Endothelial cell of umbilical vein (primary cell): ENCODE data around the gene SCN9A. TPM values are rescaled to one million over a fixed set of nuclear protein-coding genes. Genes with fewer than 3 reads are reported as not detected.
A peak's percentile ranks its signal among the peaks of the same experiment; 100 is the strongest.

Experiments
- BruUV-seq: library from RNA; stranded (reverse); fragments of 400-500 nt; replicated peaks from 2 replicates; lab custom pipeline; 2021; lab: Mats Ljungman, UMichigan
- CTCF ChIA-PET: fragments of 300-600, 350-600 bp; sonication (Branson Sonifier 250); formaldehyde crosslinking; loops from one replicate; lab custom pipeline; 2021; ENCODE audit warnings: antibody characterized with exemption, inconsistent platforms; lab: Charles Lee
- POLR2A ChIA-PET: fragments of 300-600, 350-600 bp; sonication (Branson Sonifier 250); formaldehyde crosslinking; loops from one replicate; lab custom pipeline; 2021; ENCODE audit warnings: antibody characterized with exemption, inconsistent platforms; lab: Charles Lee
- DNase-seq: peaks from one replicate; pipeline ENCODE4 v3.0.0-alpha.2; 2011; ENCODE audit warnings: low read depth, low spot score
- FAIRE-seq: peaks from 2 replicates; lab custom pipeline; 2011; peaks lifted over from hg19 to GRCh38; lab: Jason Lieb, UNC
- H2AFZ ChIP-seq: 2 replicates; pipeline ENCODE4 v1.6.0; 2012; ENCODE audit warnings: low read depth, low read length, control low read depth, inconsistent platforms
- H3K27ac ChIP-seq: 2 replicates; pipeline ENCODE4 v1.5.1; 2011; ENCODE audit warnings: low read depth, mild to moderate bottlenecking, control low read depth, low read length, moderate library complexity; ENCODE audit not compliant: insufficient read depth
- H3K27me3 ChIP-seq, 2 experiments: 2 replicates each; pipeline versions ENCODE4 v1.6.0 to v1.6.1; 2011; ENCODE audit warnings: low read length in 2 of 2, mixed read lengths in 1 of 2; ENCODE audit not compliant: control insufficient read depth in 2 of 2, insufficient read depth in 2 of 2
- H3K36me3 ChIP-seq, 2 experiments: 2 replicates in 1 of 2; 3 replicates in 1 of 2; pipeline ENCODE4 v1.5.1; 2011; ENCODE audit warnings: low read length in 2 of 2, mild to moderate bottlenecking in 1 of 2, moderate library complexity in 1 of 2; ENCODE audit not compliant: control insufficient read depth in 2 of 2, insufficient read depth in 2 of 2; ENCODE audit errors: extremely low read depth in 1 of 2
- H3K4me1 ChIP-seq: 3 replicates; pipeline ENCODE4 v1.5.1; 2011; ENCODE audit warnings: mild to moderate bottlenecking, low read length; ENCODE audit not compliant: control insufficient read depth, insufficient read depth; ENCODE audit errors: extremely low read depth
- H3K4me2 ChIP-seq: 2 replicates; pipeline ENCODE4 v1.6.1; 2011; ENCODE audit warnings: low read length, control low read depth, mixed read lengths; ENCODE audit not compliant: insufficient read depth
- H3K4me3 ChIP-seq, 3 experiments: fragments of 200-600 bp in 1 of 3; sonication (generic), shearing (Covaris generic) in 1 of 3; replicated peaks in 1 of 3; 2 replicates each; pipeline ENCODE4 v1.5.1; 2011 to 2016; ENCODE audit warnings: control low read depth in 3 of 3, low read length in 3 of 3, mild to moderate bottlenecking in 2 of 3, inconsistent platforms in 1 of 3, low read depth in 1 of 3, moderate library complexity in 1 of 3; ENCODE audit not compliant: insufficient read depth in 1 of 3
- H3K79me2 ChIP-seq: 2 replicates; pipeline ENCODE4 v1.6.0; 2012; ENCODE audit warnings: low read length, inconsistent platforms; ENCODE audit not compliant: control insufficient read depth, insufficient read depth
- H3K9ac ChIP-seq: replicated peaks from 2 replicates; pipeline ENCODE3; 2011; ENCODE audit warnings: low read length, control low read depth; ENCODE audit not compliant: insufficient read depth; ENCODE audit errors: extremely low read depth
- H3K9me1 ChIP-seq: replicated peaks from 3 replicates; pipeline ENCODE4 v1.6.0; 2011; ENCODE audit warnings: mild to moderate bottlenecking, low read length; ENCODE audit not compliant: control insufficient read depth, insufficient read depth; ENCODE audit errors: extremely low read depth
- H3K9me3 ChIP-seq: replicated peaks from 2 replicates; pipeline ENCODE4 v1.5.1; 2012; ENCODE audit warnings: low read length, inconsistent platforms; ENCODE audit not compliant: control insufficient read depth, insufficient read depth
- H4K20me1 ChIP-seq: replicated peaks from 2 replicates; pipeline ENCODE3; 2011; ENCODE audit warnings: mild to moderate bottlenecking, low read length; ENCODE audit not compliant: control insufficient read depth, insufficient read depth; ENCODE audit errors: extremely low read depth
- EZH2 ChIP-seq: IDR thresholded peaks from 2 replicates; pipeline ENCODE4 v1.6.1; 2012; ENCODE audit warnings: borderline replicate concordance, low read depth, mild to moderate bottlenecking, moderate library complexity, low read length, inconsistent platforms; ENCODE audit not compliant: severe bottlenecking
- FOS ChIP-seq: IDR thresholded peaks from 2 replicates; pipeline ENCODE4 v1.6.1; 2011; ENCODE audit warnings: mild to moderate bottlenecking, low read length, moderate library complexity, borderline replicate concordance; ENCODE audit not compliant: insufficient read depth
- GATA2 ChIP-seq: IDR thresholded peaks from 2 replicates; pipeline ENCODE4 v1.7.0; 2011; ENCODE audit warnings: low read depth, mild to moderate bottlenecking, moderate library complexity, mixed read lengths, low read length; ENCODE audit not compliant: insufficient read length, insufficient read depth
- JUN ChIP-seq: IDR thresholded peaks from 2 replicates; pipeline ENCODE4 v1.6.1; 2011; ENCODE audit warnings: borderline replicate concordance, low read depth; ENCODE audit not compliant: insufficient read length, insufficient read depth
- MYC ChIP-seq: IDR thresholded peaks from one replicate; pipeline ENCODE4 v1.6.1; 2011; ENCODE audit warnings: mild to moderate bottlenecking, low read depth, low read length
- POLR2A ChIP-seq: IDR thresholded peaks from 2 replicates; pipeline ENCODE4 v1.6.1; 2012; ENCODE audit warnings: low read depth, mild to moderate bottlenecking, control low read depth, low read length
- POLR2AphosphoS5 ChIP-seq: IDR thresholded peaks from 2 replicates; pipeline ENCODE4 v1.6.1; 2012; ENCODE audit warnings: low read depth, mild to moderate bottlenecking, control low read depth, low read length, moderate library complexity; ENCODE audit not compliant: insufficient read depth
- dilution Hi-C: fragments of 300-500 bp; cut with MboI; formaldehyde crosslinking; loops from one replicate; pipeline ENCODE4 v1.15.0; 2019; ENCODE audit warnings: low sequenced_read_pairs; ENCODE audit not compliant: extremely low pct_ligation_motif_present
- intact Hi-C: fragments of 100-400 bp; cut with micrococcal nuclease; formaldehyde crosslinking; loops from one replicate; pipeline ENCODE4 v1.10.0; 2022
- polyA plus RNA-seq, 4 experiments: library from polyadenylated mRNA; depleted of rRNA in 3 of 4; stranded (reverse) in 3 of 4; unstranded in 1 of 4; fragments of >200 nt; gene quantifications; 2 replicates each; pipeline versions ENCODE4 v1.2.1 to v1.2.3, GENCODE V29; 2011 to 2012; ENCODE audit warnings: missing spikeins in 1 of 4
- total RNA-seq: library from RNA; stranded (reverse); gene quantifications from 2 replicates; pipeline ENCODE4 v1.2.3, GENCODE V29; 2021
- TF ChIP-seq, protein P1 (sequence below), 2 donors: IDR thresholded peaks; 1 replicate in 1 of 2; 2 replicates in 1 of 2; pipeline ENCODE4 v1.5.1; 2011; ENCODE audit warnings: low read length in 2 of 2, mild to moderate bottlenecking in 2 of 2, moderate library complexity in 2 of 2, control low read depth in 1 of 2, inconsistent platforms in 1 of 2, low read depth in 1 of 2; ENCODE audit not compliant: insufficient read depth in 1 of 2; ENCODE audit errors: extremely low read depth in 1 of 2
- TF ChIP-seq, protein P2 (sequence below): IDR thresholded peaks from 2 replicates; pipeline ENCODE4 v1.6.1; 2011; ENCODE audit not compliant: insufficient read depth, insufficient read length

SCN9A gene
- total and polyA plus RNA-seq, 2 donors (not counting 3 experiments of a cell fraction or from before 2014, with no cell fraction given), result 0.88 to 1.6 TPM

- no TSS peak for BruUV-seq
- FAIRE-seq, result peak; percentile 64
- intact Hi-C loops, result loop anchor here (1.0 kb wide), 3 partner anchors 8 to 205 kb away; no protein-coding TSS in a partner anchor
These were observed 9.0 kb upstream of the SCN9A start for GRCh38 chr2:166384774-166385173.

GRCh38 chr2:166382448-166382847, 6.7 kb upstream of the SCN9A start:
- no peak overlapping the region for H3K4me2 ChIP-seq
- no peak overlapping the region for H3K27ac ChIP-seq
- intact Hi-C loops, result no loop called here
- dilution Hi-C loops, result no loop called here
- no peaks in the 10 kb centered on the region for H3K36me3 ChIP-seq
- TF ChIP-seq MYC (no peak), EZH2 (no peak), JUN (no peak), FOS (no peak), POLR2A (no peak), GATA2 (no peak), POLR2AphosphoS5 (no peak)
- TF ChIP-seq, protein P1, sequence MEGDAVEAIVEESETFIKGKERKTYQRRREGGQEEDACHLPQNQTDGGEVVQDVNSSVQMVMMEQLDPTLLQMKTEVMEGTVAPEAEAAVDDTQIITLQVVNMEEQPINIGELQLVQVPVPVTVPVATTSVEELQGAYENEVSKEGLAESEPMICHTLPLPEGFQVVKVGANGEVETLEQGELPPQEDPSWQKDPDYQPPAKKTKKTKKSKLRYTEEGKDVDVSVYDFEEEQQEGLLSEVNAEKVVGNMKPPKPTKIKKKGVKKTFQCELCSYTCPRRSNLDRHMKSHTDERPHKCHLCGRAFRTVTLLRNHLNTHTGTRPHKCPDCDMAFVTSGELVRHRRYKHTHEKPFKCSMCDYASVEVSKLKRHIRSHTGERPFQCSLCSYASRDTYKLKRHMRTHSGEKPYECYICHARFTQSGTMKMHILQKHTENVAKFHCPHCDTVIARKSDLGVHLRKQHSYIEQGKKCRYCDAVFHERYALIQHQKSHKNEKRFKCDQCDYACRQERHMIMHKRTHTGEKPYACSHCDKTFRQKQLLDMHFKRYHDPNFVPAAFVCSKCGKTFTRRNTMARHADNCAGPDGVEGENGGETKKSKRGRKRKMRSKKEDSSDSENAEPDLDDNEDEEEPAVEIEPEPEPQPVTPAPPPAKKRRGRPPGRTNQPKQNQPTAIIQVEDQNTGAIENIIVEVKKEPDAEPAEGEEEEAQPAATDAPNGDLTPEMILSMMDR (IDR thresholded peaks at IDR 0.05; ENCODE audit: extremely low read depth in 1 of 2, insufficient read depth in 1 of 2, low read depth in 1 of 2, low read length in 2 of 2), result no peak
- TF ChIP-seq, protein P2, sequence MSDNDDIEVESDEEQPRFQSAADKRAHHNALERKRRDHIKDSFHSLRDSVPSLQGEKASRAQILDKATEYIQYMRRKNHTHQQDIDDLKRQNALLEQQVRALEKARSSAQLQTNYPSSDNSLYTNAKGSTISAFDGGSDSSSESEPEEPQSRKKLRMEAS, result no peak
- no peaks in the 10 kb centered on the region for H3K79me2 ChIP-seq
- H2AFZ ChIP-seq, result no peak overlapping the region
- H3K27me3 ChIP-seq, result peaks cover 9 to 19% of the 10 kb centered on the region in 2 experiments
- POLR2A ChIA-PET, result no interaction called here
- no peaks in the 10 kb centered on the region for H3K9me1 ChIP-seq
- no peaks in the 10 kb centered on the region for H3K4me1 ChIP-seq
- CTCF ChIA-PET, result interaction anchor here (2.1 to 3.0 kb wide), 3 partner anchors 21 to 203 kb away, joined by 6 to 15 read pairs (median 11); no protein-coding TSS in a partner anchor
- H3K4me3 ChIP-seq, result no peak overlapping the region
- FAIRE-seq (no peak), DNase-seq (no peak)
- no peaks in the 10 kb centered on the region for H3K9me3 ChIP-seq
- H4K20me1 ChIP-seq, result no peaks in the 10 kb centered on the region
- no peak overlapping the region for H3K9ac ChIP-seq
- BruUV-seq, result no TSS peak

More at GRCh38 chr2:166384774-166385173, 9.0 kb upstream of the SCN9A start:
- Histone ChIP-seq H3K4me1 (peaks cover 14% of the 10 kb centered on the region), H3K4me3 (no peak overlapping the region), H3K36me3 (no peaks in the 10 kb centered on the region), H3K27me3 (peaks cover 6 to 10% of the 10 kb centered on the region in 2 experiments), H3K79me2 (no peaks in the 10 kb centered on the region), H3K9me3 (no peaks in the 10 kb centered on the region), H3K9ac (no peak overlapping the region), H4K20me1 (no peaks in the 10 kb centered on the region), H3K9me1 (no peaks in the 10 kb centered on the region), H3K27ac (no peak overlapping the region), H3K4me2 (no peak overlapping the region), H2AFZ (no peak overlapping the region)
- TF ChIP-seq, protein P1 (IDR thresholded peaks at IDR 0.05; ENCODE audit: extremely low read depth in 1 of 2, insufficient read depth in 1 of 2, low read depth in 1 of 2, low read length in 2 of 2), result peak; percentile 32 to 37
- TF ChIP-seq, protein P2, result no peak
- ChIA-PET POLR2A (no interaction called here), CTCF (interaction anchor here (0.6 to 3.0 kb wide), 6 partner anchors 9 to 210 kb away, joined by 3 to 33 read pairs (median 4); partner anchors contain the start of gene SCN9A)
- peak; percentile 58 for DNase-seq
- dilution Hi-C loops, result no loop called here
